ENCODE results near the gene PCARE. TPM values are rescaled to one million over a fixed set of nuclear protein-coding genes. Genes with fewer than 3 reads are reported as not detected.

The PCARE gene
- total RNA-seq (not detected), polyA plus RNA-seq (not detected)

- Histone ChIP-seq H3K27ac (ENCODE audit: low read depth in 1 of 2, low read length in 2 of 2) (no peak within 1 kb of the TSS), H3K4me3 (ENCODE audit: low read depth in 1 of 3, low read length in 3 of 3) (no peak within 1 kb of the TSS), H3K27me3 (ENCODE audit: control insufficient read depth in 4 of 4, insufficient read depth in 4 of 4, low read length in 3 of 4) (no peaks in the 10 kb centered on the region), H3K9me3 (ENCODE audit: control insufficient read depth in 4 of 4, low read length in 3 of 4) (peaks cover 0 to 11% (median 4%) of the 10 kb centered on the region in 4 donors), H3K36me3 (ENCODE audit: control insufficient read depth in 4 of 4, insufficient read depth in 3 of 4, low read depth in 1 of 4, low read length in 3 of 4) (no peaks in the 10 kb centered on the region), H3K9ac (ENCODE audit: low read depth in 1 of 2, low read length in 2 of 2) (no peak within 1 kb of the TSS), H3K4me1 (ENCODE audit: control insufficient read depth in 4 of 4, insufficient read depth in 4 of 4, low read length in 3 of 4) (no peaks in the 10 kb centered on the region)
- 85% methylated on average over 8 of the region's 8 CpGs for WGBS
- TF ChIP-seq CTCF (IDR thresholded peaks at IDR 0.05; ENCODE audit: low read depth, low read length, missing input control) (no peak), SP1 (IDR thresholded peaks at IDR 0.05) (no peak), FOXA2 (IDR thresholded peaks at IDR 0.05) (no peak), NR2F2 (IDR thresholded peaks at IDR 0.05) (no peak), HNF4G (IDR thresholded peaks at IDR 0.05) (no peak), HNF4A (conservative IDR thresholded peaks at IDR 0.05) (no peak), GABPA (IDR thresholded peaks at IDR 0.05 in 1 of 2, conservative IDR thresholded peaks at IDR 0.05 in 1 of 2) (no peak), RXRA (IDR thresholded peaks at IDR 0.05) (no peak), EGR1 (IDR thresholded peaks at IDR 0.05; ENCODE audit: low read depth in 2 of 2) (no peak), JUND (IDR thresholded peaks at IDR 0.05) (no peak), YY1 (IDR thresholded peaks at IDR 0.05) (no peak), RAD21 (IDR thresholded peaks at IDR 0.05) (no peak), TAF1 (conservative IDR thresholded peaks at IDR 0.05) (no peak), FOXA1 (IDR thresholded peaks at IDR 0.05) (no peak)
- TF ChIP-seq, protein P1, sequence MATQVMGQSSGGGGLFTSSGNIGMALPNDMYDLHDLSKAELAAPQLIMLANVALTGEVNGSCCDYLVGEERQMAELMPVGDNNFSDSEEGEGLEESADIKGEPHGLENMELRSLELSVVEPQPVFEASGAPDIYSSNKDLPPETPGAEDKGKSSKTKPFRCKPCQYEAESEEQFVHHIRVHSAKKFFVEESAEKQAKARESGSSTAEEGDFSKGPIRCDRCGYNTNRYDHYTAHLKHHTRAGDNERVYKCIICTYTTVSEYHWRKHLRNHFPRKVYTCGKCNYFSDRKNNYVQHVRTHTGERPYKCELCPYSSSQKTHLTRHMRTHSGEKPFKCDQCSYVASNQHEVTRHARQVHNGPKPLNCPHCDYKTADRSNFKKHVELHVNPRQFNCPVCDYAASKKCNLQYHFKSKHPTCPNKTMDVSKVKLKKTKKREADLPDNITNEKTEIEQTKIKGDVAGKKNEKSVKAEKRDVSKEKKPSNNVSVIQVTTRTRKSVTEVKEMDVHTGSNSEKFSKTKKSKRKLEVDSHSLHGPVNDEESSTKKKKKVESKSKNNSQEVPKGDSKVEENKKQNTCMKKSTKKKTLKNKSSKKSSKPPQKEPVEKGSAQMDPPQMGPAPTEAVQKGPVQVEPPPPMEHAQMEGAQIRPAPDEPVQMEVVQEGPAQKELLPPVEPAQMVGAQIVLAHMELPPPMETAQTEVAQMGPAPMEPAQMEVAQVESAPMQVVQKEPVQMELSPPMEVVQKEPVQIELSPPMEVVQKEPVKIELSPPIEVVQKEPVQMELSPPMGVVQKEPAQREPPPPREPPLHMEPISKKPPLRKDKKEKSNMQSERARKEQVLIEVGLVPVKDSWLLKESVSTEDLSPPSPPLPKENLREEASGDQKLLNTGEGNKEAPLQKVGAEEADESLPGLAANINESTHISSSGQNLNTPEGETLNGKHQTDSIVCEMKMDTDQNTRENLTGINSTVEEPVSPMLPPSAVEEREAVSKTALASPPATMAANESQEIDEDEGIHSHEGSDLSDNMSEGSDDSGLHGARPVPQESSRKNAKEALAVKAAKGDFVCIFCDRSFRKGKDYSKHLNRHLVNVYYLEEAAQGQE (IDR thresholded peaks at IDR 0.05): no peak
- TF ChIP-seq, protein P2, sequence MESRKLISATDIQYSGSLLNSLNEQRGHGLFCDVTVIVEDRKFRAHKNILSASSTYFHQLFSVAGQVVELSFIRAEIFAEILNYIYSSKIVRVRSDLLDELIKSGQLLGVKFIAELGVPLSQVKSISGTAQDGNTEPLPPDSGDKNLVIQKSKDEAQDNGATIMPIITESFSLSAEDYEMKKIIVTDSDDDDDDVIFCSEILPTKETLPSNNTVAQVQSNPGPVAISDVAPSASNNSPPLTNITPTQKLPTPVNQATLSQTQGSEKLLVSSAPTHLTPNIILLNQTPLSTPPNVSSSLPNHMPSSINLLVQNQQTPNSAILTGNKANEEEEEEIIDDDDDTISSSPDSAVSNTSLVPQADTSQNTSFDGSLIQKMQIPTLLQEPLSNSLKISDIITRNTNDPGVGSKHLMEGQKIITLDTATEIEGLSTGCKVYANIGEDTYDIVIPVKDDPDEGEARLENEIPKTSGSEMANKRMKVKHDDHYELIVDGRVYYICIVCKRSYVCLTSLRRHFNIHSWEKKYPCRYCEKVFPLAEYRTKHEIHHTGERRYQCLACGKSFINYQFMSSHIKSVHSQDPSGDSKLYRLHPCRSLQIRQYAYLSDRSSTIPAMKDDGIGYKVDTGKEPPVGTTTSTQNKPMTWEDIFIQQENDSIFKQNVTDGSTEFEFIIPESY (IDR thresholded peaks at IDR 0.05): no peak
- TF ChIP-seq, protein P3, sequence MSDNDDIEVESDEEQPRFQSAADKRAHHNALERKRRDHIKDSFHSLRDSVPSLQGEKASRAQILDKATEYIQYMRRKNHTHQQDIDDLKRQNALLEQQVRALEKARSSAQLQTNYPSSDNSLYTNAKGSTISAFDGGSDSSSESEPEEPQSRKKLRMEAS (IDR thresholded peaks at IDR 0.05): no peak
- TF ChIP-seq, protein P4, sequence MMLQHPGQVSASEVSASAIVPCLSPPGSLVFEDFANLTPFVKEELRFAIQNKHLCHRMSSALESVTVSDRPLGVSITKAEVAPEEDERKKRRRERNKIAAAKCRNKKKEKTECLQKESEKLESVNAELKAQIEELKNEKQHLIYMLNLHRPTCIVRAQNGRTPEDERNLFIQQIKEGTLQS (IDR thresholded peaks at IDR 0.05): no peak
- no peak for DNase-seq (ENCODE audit: low spot score)
Measured at GRCh38 chr2:29074411-29074810, at the start of gene PCARE. TSS of gene PCARE (minus strand) at chr2:29074523. CDS start at chr2:29074261, 262 bp downstream.
